Common myeloid progenitor, CD34-positive (primary cell): ENCODE results near the gene MIA2.
"Not testable (repeated sequence)": the region's sequence is repeated elsewhere in the genome, so short reads cannot be mapped to it uniquely, and the experiment has no call there.

Experiments
- CTCF ChIA-PET: fragments of 350-600 bp; sonication (Branson Sonifier 250); formaldehyde crosslinking; loops from one replicate; lab custom pipeline; 2021; ENCODE audit warnings: antibody characterized with exemption; lab: Charles Lee
- POLR2A ChIA-PET: fragments of 350-600 bp; sonication (Branson Sonifier 250); formaldehyde crosslinking; loops from one replicate; lab custom pipeline; 2021; ENCODE audit warnings: antibody characterized with exemption; lab: Charles Lee
- DNase-seq, 3 donors: peaks; one replicate each; pipeline versions ENCODE4 v3.0.0 to v3.0.0-alpha.2; 2013
- H3K27ac ChIP-seq, 2 experiments: 1 replicate in 1 of 2; 2 replicates in 1 of 2; pipeline ENCODE4 v1.7.0; 2013; ENCODE audit warnings: inconsistent platforms in 2 of 2, low read length in 2 of 2, mild to moderate bottlenecking in 2 of 2, low read depth in 1 of 2, moderate library complexity in 1 of 2; ENCODE audit not compliant: severe bottlenecking in 2 of 2, insufficient read depth in 1 of 2, poor library complexity in 1 of 2
- H3K27me3 ChIP-seq, 5 experiments: replicated peaks in 2 of 5; 1 replicate in 3 of 5; 2 replicates in 2 of 5; pipeline versions ENCODE4 v1.6.1 to v1.7.0; 2013; ENCODE audit warnings: low read length in 4 of 5, mild to moderate bottlenecking in 2 of 5, moderate library complexity in 2 of 5, inconsistent platforms in 1 of 5; ENCODE audit not compliant: insufficient read depth in 5 of 5, control insufficient read depth in 4 of 5
- H3K36me3 ChIP-seq, 4 experiments: 1 replicate in 2 of 4; 2 replicates in 2 of 4; pipeline versions ENCODE4 v1.6.1 to v1.7.0; 2013; ENCODE audit warnings: low read length in 3 of 4, control low read depth in 1 of 4, mild to moderate bottlenecking in 1 of 4; ENCODE audit not compliant: control insufficient read depth in 4 of 4, insufficient read depth in 4 of 4
- H3K4me1 ChIP-seq, 4 experiments: 1 replicate in 3 of 4; 2 replicates in 1 of 4; pipeline versions ENCODE4 v1.6.1 to v1.7.1; 2013; ENCODE audit warnings: low read length in 3 of 4, mild to moderate bottlenecking in 3 of 4, control low read depth in 1 of 4, inconsistent platforms in 1 of 4, moderate library complexity in 1 of 4; ENCODE audit not compliant: control insufficient read depth in 4 of 4, insufficient read depth in 4 of 4; ENCODE audit errors: control extremely low read depth in 1 of 4
- H3K4me3 ChIP-seq, 7 experiments: 1 replicate in 4 of 7; 2 replicates in 3 of 7; pipeline versions ENCODE4 v1.5.1 to v1.7.0; 2013; ENCODE audit warnings: mild to moderate bottlenecking in 7 of 7, low read length in 6 of 7, moderate library complexity in 6 of 7, inconsistent platforms in 2 of 7, low read depth in 2 of 7, control low read depth in 1 of 7; ENCODE audit not compliant: insufficient read depth in 4 of 7, control insufficient read depth in 1 of 7; ENCODE audit errors: extremely low read depth in 1 of 7
- H3K9me3 ChIP-seq, 5 experiments: 1 replicate in 4 of 5; 2 replicates in 1 of 5; pipeline versions ENCODE4 v1.6.1 to v1.7.1; 2013; ENCODE audit warnings: low read length in 4 of 5, mild to moderate bottlenecking in 2 of 5, inconsistent platforms in 1 of 5, low read depth in 1 of 5, moderate library complexity in 1 of 5; ENCODE audit not compliant: control insufficient read depth in 4 of 5, insufficient read depth in 2 of 5; ENCODE audit errors: control extremely low read depth in 1 of 5
- WGBS: methylation state at CpG from one replicate; pipeline ENCODE4 v1.1.5; 2013; ENCODE audit not compliant: insufficient coverage; 5-methylcytosine and 5-hydroxymethylcytosine counted together

Gene MIA2

GRCh38 chr14:39359069-39359468 is 125.4 kb downstream of the MIA2 start:
- CTCF ChIA-PET, H3K27ac ChIP-seq: not testable (repeated sequence)
- 98% methylated on average over 10 of the region's 10 CpGs for WGBS

GRCh38 chr14:39360316-39360715 is 126.6 kb downstream of the MIA2 start:
- ChIA-PET POLR2A (no interaction called here), CTCF (interaction anchor here (0.6 kb wide), 1 partner anchor 1060 kb away, joined by 4 read pairs; no protein-coding TSS in a partner anchor)
- no peaks in the 10 kb centered on the region for H3K27me3 ChIP-seq
- peaks cover 0 to 34% (median 6%) of the 10 kb centered on the region in 4 experiments for H3K36me3 ChIP-seq
- H3K27ac ChIP-seq = no peak overlapping the region
- no peaks in the 10 kb centered on the region for H3K4me1 ChIP-seq
- H3K4me3 ChIP-seq = no peak overlapping the region
- no peak for DNase-seq
- H3K9me3 ChIP-seq = peaks cover 0 to 36% (median 9%) of the 10 kb centered on the region in 5 experiments

More at GRCh38 chr14:39359069-39359468, 125.4 kb downstream of the MIA2 start:
- peaks cover 0 to 29% (median 6%) of the 10 kb centered on the region in 4 experiments for H3K36me3 ChIP-seq
- H3K4me3 ChIP-seq, POLR2A ChIA-PET, H3K4me1 ChIP-seq, H3K27me3 ChIP-seq, DNase-seq: not testable (repeated sequence)
- H3K9me3 ChIP-seq = peaks cover 0 to 25% (median 8%) of the 10 kb centered on the region in 5 experiments

- H3K27ac ChIP-seq, H3K4me1 ChIP-seq, POLR2A ChIA-PET, H3K27me3 ChIP-seq, H3K4me3 ChIP-seq, DNase-seq, CTCF ChIA-PET: not testable (repeated sequence)
- Histone ChIP-seq H3K9me3 (peaks cover 0 to 37% (median 9%) of the 10 kb centered on the region in 5 experiments), H3K36me3 (peaks cover 0 to 45% (median 6%) of the 10 kb centered on the region in 4 experiments)
- WGBS = 98% methylated on average over 4 of the region's 5 CpGs
Observed at GRCh38 chr14:39361556-39361955, 127.8 kb downstream of the MIA2 start.

GRCh38 chr14:39364509-39364908 is 130.8 kb downstream of the MIA2 start:
- ChIA-PET POLR2A (interaction anchor here (0.6 kb wide), 1 partner anchor 158 kb away, joined by 3 read pairs; no protein-coding TSS in a partner anchor), CTCF (interaction anchor here (1.0 kb wide), 1 partner anchor 11 kb away, joined by 5 read pairs; no protein-coding TSS in a partner anchor)
- peak in 2 of 3 donors; percentile 38 to 46 for DNase-seq
- H3K4me3 ChIP-seq = no peak overlapping the region
- WGBS = no CpG with 5 or more reads among the region's 1 CpG
- no peak overlapping the region for H3K27ac ChIP-seq
- peaks cover 0 to 36% (median 4%) of the 10 kb centered on the region in 4 experiments for H3K36me3 ChIP-seq
- H3K27me3 ChIP-seq = no peaks in the 10 kb centered on the region
- peaks cover 0 to 31% (median 5%) of the 10 kb centered on the region in 5 experiments for H3K9me3 ChIP-seq
- no peaks in the 10 kb centered on the region for H3K4me1 ChIP-seq

- POLR2A ChIA-PET = interaction anchor here (0.6 kb wide), 1 partner anchor 159 kb away, joined by 3 read pairs; no protein-coding TSS in a partner anchor
Observed at GRCh38 chr14:39365354-39365753, 131.6 kb downstream of the MIA2 start.

GRCh38 chr14:39366460-39367386 is 133.0 kb downstream of the MIA2 start:
- WGBS = 98% methylated on average over 9 of the region's 10 CpGs
- no peak overlapping the region for H3K27ac ChIP-seq
- H3K27me3 ChIP-seq = no peaks in the 10 kb centered on the region
- no peak overlapping the region for H3K4me3 ChIP-seq
- ChIA-PET POLR2A (no interaction called here), CTCF (interaction anchor here (1.0 to 2.5 kb wide), 4 partner anchors 23 to 259 kb away, joined by 3 to 14 read pairs (median 3); no protein-coding TSS in a partner anchor)
- H3K4me1 ChIP-seq = no peaks in the 10 kb centered on the region
- H3K9me3 ChIP-seq = peaks cover 0 to 21% (median 0%) of the 10 kb centered on the region in 5 experiments
- peaks cover 0 to 31% (median 7%) of the 10 kb centered on the region in 4 experiments for H3K36me3 ChIP-seq
- no peak for DNase-seq

More at GRCh38 chr14:39365354-39365753, 131.6 kb downstream of the MIA2 start:
- no peak for DNase-seq
- no peaks in the 10 kb centered on the region for H3K27me3 ChIP-seq
- no peaks in the 10 kb centered on the region for H3K4me1 ChIP-seq
- H3K4me3 ChIP-seq = no peak overlapping the region
- no CpG with 5 or more reads among the region's 1 CpG for WGBS
- CTCF ChIA-PET = interaction anchor here (1.0 to 2.5 kb wide), 2 partner anchors 11 to 133 kb away, joined by 5 to 14 read pairs; no protein-coding TSS in a partner anchor
- peaks cover 2 to 29% (median 7%) of the 10 kb centered on the region in 4 experiments for H3K36me3 ChIP-seq
- no peak overlapping the region for H3K27ac ChIP-seq
- H3K9me3 ChIP-seq = peaks cover 0 to 23% (median 4%) of the 10 kb centered on the region in 5 experiments
